HG02938 (cell line): ENCODE measurements around the gene SERPINB11.
"Not testable (repeated sequence)": the region's sequence is repeated elsewhere in the genome, so short reads cannot be mapped to it uniquely, and the experiment has no call there.

Experiments used
- ATAC-seq: cut with Tn5 transposase; IDR thresholded peaks from one replicate; pipeline ENCODE4 v1.9.1; 2021; ENCODE audit warnings: mild to moderate bottlenecking, moderate library complexity; ENCODE audit not compliant: unreplicated experiment

The SERPINB11 gene

GRCh38 chr18:63702660-63703059 is at the start of gene SERPINB11:
SERPINB11 (plus strand) TSS chr18:63702960; CDS start chr18:63710194, 7,234 bp downstream.
- ATAC-seq = no peak

GRCh38 chr18:63658920-63659319 is 43.8 kb upstream of the SERPINB11 start:
- not testable (repeated sequence) for ATAC-seq

DNA sequence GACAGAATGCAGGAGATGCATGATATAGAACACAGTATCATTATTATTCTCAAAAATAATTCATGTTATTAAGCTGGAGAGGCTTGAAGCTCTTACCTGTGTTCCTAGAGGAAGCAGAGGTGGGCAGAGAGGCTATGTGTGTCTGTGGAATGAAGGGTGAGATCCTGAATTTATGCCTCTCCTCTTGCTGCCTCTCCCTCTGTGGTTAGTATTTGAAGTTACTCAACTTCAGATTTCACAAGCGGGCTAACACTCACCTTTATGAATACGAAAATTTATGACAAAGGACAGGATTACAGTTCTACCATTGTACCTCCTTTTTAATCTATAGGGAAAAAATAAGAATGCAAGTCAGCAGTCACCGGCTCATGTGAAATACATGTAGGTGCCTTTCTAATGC is 41.0 kb upstream of the SERPINB11 start, which contains the start of gene SERPINB3:
Gene SERPINB3 (minus strand): TSS at position 144 of the 400 bp plus-strand sequence. CDS start 677 bp downstream, outside the sequence.
- ATAC-seq = not testable (repeated sequence)

GRCh38 chr18:63664571-63664970 is 38.2 kb upstream of the SERPINB11 start:
- ATAC-seq = no peak

DNA sequence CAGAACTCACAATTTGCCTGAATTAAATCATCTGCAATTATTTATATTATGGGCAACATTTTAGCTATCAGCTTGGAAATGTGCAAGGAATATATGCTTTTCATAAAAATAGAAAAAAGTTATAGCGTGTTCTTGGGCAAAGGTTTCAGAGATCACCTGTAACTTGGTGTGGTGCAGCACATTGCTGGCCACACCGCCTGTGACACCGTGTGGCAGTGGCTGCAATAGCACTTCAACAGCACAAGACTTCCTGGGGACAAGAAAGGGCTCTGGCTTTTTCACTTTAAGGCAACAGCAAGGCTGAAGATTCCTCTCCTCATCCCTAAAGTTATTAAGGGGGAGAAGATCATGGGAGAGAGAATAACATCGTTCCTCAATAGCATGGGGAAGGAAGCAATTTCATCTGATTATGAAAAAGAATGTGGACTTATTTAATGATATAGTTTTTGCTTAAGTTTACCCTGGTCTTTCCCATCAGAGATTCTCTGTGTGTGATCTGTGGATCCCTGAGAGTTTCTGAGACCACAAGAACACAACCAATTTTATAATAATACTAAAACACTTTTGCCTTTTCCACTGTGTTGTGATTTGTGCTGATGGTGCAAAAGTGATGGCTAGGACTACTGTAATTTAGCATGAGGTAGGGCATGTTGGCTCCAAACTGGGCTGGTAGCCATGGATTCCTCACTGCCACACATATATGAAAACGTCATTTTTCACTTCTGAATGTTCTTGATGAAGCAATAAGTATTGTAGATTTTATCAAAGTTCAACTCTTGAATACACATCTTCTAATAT is 26.0 kb upstream of the SERPINB11 start:
- ATAC-seq = peak; percentile 54

GRCh38 chr18:63677500-63678225 is 25.1 kb upstream of the SERPINB11 start:
- ATAC-seq = no peak

GRCh38 chr18:63679820-63680606 is 22.7 kb upstream of the SERPINB11 start:
- ATAC-seq = no peak

- no peak for ATAC-seq
These were observed 21.1 kb upstream of the SERPINB11 start for GRCh38 chr18:63681449-63682340.

- ATAC-seq = no peak
These were observed 19.6 kb upstream of the SERPINB11 start for GRCh38 chr18:63683152-63683551.

- ATAC-seq = no peak
These were observed 18.9 kb upstream of the SERPINB11 start for GRCh38 chr18:63683890-63684289.

DNA sequence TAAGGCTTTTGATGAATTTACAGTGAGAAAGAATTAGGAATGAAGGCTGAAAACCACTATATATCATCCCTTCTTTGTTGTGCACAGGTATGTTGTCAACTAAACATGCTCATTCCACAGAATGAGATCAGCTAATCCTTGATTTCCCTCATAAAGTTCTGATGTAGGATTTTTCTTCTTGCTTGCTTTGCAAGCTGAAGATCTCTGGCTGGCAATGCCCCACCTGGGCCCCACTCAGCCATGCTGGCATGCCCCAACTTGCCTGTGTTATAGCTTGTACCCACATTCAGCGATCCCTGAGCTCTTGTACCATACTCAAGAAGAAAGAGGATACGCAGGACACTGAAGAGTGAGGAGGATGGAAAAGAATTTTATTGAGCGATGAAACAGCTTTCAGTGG is 18.0 kb upstream of the SERPINB11 start:
- no peak for ATAC-seq

DNA sequence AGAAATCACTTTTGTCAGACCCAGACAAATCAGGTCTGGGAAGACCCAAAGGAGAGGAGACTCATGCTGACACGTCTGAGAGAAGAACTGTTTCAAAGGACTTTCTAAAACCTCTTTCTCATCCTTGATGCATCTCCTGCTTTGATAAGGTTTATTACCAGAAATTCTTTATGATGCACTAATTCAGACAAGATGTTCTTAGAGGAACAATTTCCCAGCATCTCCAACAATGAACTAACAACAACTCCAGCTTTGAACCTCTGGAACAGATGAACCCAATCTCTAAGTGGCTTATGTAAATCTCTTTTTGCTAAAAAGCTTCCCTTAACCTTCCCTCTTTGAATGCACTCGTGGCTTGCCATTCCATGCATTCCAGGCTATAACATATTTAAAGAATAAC is 15.9 kb upstream of the SERPINB11 start:
- ATAC-seq = no peak

- no peak for ATAC-seq
These were observed 13.7 kb upstream of the SERPINB11 start for GRCh38 chr18:63689064-63689463.

DNA sequence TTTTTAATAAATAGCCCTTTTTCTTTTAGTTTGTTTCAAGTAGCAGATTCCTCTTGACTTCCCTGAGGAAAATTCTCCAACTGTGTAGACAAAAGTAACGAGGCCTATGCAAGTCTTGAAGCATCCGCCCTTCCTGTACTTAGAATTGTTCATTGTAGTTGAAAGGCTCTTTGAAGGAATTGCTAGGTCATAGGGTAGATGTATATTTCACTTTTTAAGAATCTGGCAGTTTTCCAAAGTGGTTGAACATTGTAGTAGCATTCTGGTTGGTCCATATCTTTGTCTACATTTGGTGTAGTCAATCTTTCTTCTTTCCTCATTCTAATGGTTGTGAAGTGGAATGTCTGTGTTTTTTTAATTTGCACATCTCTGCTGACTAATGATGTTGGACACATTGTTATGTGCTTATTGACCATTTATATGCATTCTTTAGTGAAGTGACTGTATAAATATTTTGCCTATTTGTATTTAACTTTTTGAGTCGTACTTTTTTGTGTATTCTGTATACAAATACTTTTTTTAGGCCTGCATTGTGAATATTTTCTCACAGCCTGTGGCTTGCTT is 5.6 kb upstream of the SERPINB11 start:
- ATAC-seq = no peak

DNA sequence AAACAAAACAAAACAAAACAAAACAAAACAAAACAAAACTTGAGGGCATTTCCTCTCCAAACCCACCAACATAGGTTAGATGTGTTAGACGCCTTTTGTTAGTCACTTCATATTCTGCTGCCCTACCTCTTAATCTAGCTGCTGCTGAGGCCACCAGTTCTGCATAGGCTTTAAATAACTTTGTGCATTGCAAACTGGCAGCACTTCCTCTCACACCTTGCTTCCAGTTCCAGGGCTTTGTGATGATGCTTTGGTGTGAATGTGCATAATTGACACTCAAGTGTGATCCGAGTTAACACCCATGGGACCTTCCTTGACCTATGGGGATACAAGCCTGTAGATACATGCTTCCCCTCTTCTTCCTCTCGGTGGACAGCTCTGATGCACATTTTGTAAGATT is 2.3 kb upstream of the SERPINB11 start:
- ATAC-seq = no peak

DNA sequence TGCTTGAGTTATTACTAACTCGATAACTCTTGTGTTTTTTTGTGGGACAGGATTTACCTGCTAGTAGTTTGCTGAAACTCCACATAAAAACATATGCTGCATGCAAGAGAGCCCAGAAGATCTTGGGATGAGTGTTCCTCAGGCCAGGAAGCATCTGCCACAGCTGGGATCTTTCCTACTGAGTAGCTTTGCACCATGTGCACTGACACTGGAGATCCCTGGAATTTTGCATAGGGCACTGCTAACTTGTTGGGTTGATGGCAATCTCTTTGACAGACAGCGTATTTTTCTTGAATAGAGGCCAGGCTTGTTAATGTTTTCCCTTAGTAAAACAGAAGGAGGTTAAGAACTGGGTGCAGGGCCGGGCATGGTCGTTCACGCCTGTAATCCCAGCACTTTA is 808 bp upstream of the SERPINB11 start:
- no peak for ATAC-seq

GRCh38 chr18:63705401-63705800 is 2.6 kb downstream of the SERPINB11 start:
- no peak for ATAC-seq

DNA sequence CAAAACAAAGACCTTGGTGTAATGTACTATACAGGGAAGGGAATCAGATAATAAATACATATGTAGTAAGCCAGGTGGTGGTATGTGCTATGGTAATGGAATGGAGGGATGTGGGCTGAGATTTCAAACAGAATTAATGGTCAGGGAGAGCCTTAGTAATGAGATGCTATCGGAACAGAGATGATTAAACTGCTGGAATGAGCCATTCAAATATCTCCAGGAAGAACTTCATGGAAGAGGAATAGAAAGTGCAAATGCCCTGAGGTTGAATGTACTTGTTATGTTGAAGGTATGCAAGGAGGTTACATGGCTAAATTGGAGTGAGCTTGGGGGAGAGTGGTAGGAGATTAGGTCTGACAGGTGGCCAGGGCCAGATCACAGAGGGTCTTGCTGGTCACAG is 5.1 kb downstream of the SERPINB11 start:
- ATAC-seq = no peak

DNA sequence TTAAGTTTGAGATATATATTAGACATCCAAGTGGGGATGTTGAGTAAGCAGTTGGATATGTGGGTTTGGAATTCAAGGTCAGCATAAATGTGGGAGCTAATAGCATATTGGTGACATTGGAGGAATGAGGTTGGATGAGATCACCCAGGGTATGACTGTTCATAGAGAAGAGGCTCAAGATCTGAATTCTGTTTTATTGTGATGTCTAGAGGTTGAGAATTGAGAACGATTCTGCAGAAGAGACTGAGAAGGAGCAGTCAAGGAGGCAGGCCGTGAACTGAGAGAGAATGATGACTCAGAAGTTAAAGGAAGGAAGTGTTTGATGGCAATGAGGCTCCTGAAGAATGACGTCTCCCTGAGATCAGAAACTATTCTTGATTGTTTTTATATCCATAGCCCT is 5.9 kb downstream of the SERPINB11 start:
- no peak for ATAC-seq
